SU-DHL-6 (cell line): ENCODE data around the gene ASTN2.

Experiments
- H2AFZ ChIP-seq: fragments of 200-600 bp; sonication (generic); 2 replicates; pipeline ENCODE4 v1.6.1; 2014; ENCODE audit warnings: low read depth, mild to moderate bottlenecking, moderate library complexity, mixed read lengths, antibody characterized with exemption, low read length; ENCODE audit not compliant: severe bottlenecking
- H3F3A ChIP-seq: fragments of 200-600 bp; shearing (Covaris generic); 2 replicates; pipeline ENCODE4 v1.6.0; 2016; ENCODE audit warnings: antibody characterized with exemption, mild to moderate bottlenecking; ENCODE audit not compliant: insufficient read depth
- H3K27ac ChIP-seq: fragments of 200-600 bp; sonication (generic); 2 replicates; pipeline ENCODE4 v1.5.1; 2016; ENCODE audit warnings: low read depth, mild to moderate bottlenecking, low read length, moderate library complexity, mixed read lengths
- H3K27me3 ChIP-seq: fragments of 200-600 bp; sonication (generic), shearing (Covaris generic); 2 replicates; pipeline ENCODE4 v1.6.0; 2014; ENCODE audit warnings: mild to moderate bottlenecking, low read length
- H3K36me3 ChIP-seq: fragments of 200-600 bp; sonication (generic); 2 replicates; pipeline ENCODE4 v1.6.1; 2014; ENCODE audit warnings: mild to moderate bottlenecking, low read length, mixed read lengths
- H3K4me2 ChIP-seq: fragments of 300-600, 200-600 bp; shearing (Covaris generic), sonication (generic); 2 replicates; pipeline ENCODE4 v1.6.0; 2014; ENCODE audit warnings: low read length, low read depth, mild to moderate bottlenecking; ENCODE audit not compliant: poor library complexity, severe bottlenecking
- H3K4me3 ChIP-seq: fragments of 200-600 bp; sonication (generic); 2 replicates; pipeline ENCODE4 v1.5.1; 2014; ENCODE audit warnings: antibody characterized with exemption, low read length, mild to moderate bottlenecking, mixed read lengths; ENCODE audit not compliant: insufficient read depth, poor library complexity, severe bottlenecking
- H3K79me2 ChIP-seq: fragments of 200-600 bp; sonication (generic); 2 replicates; pipeline ENCODE4 v1.6.1; 2014; ENCODE audit warnings: mild to moderate bottlenecking, low read length, moderate library complexity; ENCODE audit not compliant: insufficient read depth
- H3K9ac ChIP-seq: fragments of 200-600 bp; sonication (generic); 2 replicates; pipeline ENCODE4 v1.7.0; 2014; ENCODE audit warnings: mild to moderate bottlenecking, low read length
- H3K9me2 ChIP-seq: fragments of 200-600 bp; sonication (generic); replicated peaks from 2 replicates; pipeline ENCODE4 v1.6.1; 2014; ENCODE audit warnings: low read length; ENCODE audit not compliant: insufficient read depth
- H3K9me3 ChIP-seq: fragments of 200-600 bp; sonication (generic); 2 replicates; pipeline ENCODE4 v1.6.1; 2014; ENCODE audit warnings: low read length, mixed read lengths; ENCODE audit not compliant: insufficient read depth
- H4K20me1 ChIP-seq: fragments of 200-600 bp; sonication (generic); 2 replicates; pipeline ENCODE4 v1.6.1; 2014; ENCODE audit warnings: low read depth, mild to moderate bottlenecking, antibody characterized with exemption, low read length, moderate library complexity, mixed read lengths
- EZH2phosphoT487 ChIP-seq: fragments of 200-600 bp; sonication (generic), shearing (Covaris generic); conservative IDR thresholded peaks from 2 replicates; pipeline ENCODE4 v1.6.1; 2018; ENCODE audit warnings: mild to moderate bottlenecking, antibody characterized with exemption, low read length, moderate library complexity, mixed read lengths
- TF ChIP-seq, protein P1 (sequence below): fragments of 200-600 bp; sonication (generic); IDR thresholded peaks from one replicate; pipeline ENCODE4 v1.5.1; 2017; ENCODE audit warnings: antibody characterized with exemption, mild to moderate bottlenecking, low read length, moderate library complexity; ENCODE audit not compliant: insufficient read depth, poor library complexity, severe bottlenecking

Gene ASTN2

DNA sequence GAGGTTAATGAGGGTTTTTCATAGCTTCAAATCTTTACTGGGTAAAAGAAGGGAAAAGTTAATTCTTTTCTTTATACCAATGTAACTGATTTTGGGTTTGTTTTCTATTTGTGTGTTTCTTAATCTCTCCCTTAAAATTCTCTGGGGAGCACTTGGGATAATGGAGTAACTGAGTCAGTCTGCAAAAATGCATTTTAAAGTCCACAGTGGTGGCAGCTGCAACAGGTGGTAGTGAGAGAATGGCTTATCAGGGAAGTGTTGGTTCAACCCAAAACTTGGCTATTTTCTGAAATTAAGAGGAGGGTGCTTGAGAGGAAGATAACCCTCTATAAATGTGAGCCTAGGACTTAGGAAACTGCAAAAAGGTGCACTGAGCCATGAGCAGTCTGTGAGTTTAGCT is 39.9 kb upstream of the ASTN2 start:
- Histone ChIP-seq H3K4me3 (no peak overlapping the region), H2AFZ (no peak overlapping the region), H3K79me2 (no peaks in the 10 kb centered on the region), H4K20me1 (no peaks in the 10 kb centered on the region), H3K9me3 (no peaks in the 10 kb centered on the region), H3K36me3 (no peaks in the 10 kb centered on the region), H3K27ac (no peak overlapping the region), H3K27me3 (no peaks in the 10 kb centered on the region), H3K4me2 (no peak overlapping the region), H3F3A (no peaks in the 10 kb centered on the region), H3K9me2 (no peaks in the 10 kb centered on the region), H3K9ac (no peak overlapping the region)
- TF ChIP-seq, protein P1, sequence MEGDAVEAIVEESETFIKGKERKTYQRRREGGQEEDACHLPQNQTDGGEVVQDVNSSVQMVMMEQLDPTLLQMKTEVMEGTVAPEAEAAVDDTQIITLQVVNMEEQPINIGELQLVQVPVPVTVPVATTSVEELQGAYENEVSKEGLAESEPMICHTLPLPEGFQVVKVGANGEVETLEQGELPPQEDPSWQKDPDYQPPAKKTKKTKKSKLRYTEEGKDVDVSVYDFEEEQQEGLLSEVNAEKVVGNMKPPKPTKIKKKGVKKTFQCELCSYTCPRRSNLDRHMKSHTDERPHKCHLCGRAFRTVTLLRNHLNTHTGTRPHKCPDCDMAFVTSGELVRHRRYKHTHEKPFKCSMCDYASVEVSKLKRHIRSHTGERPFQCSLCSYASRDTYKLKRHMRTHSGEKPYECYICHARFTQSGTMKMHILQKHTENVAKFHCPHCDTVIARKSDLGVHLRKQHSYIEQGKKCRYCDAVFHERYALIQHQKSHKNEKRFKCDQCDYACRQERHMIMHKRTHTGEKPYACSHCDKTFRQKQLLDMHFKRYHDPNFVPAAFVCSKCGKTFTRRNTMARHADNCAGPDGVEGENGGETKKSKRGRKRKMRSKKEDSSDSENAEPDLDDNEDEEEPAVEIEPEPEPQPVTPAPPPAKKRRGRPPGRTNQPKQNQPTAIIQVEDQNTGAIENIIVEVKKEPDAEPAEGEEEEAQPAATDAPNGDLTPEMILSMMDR: no peak
- TF ChIP-seq EZH2phosphoT487: no peak

- Histone ChIP-seq H3K36me3 (no peaks in the 10 kb centered on the region), H2AFZ (no peak overlapping the region), H3K27me3 (no peaks in the 10 kb centered on the region), H3K9me2 (no peaks in the 10 kb centered on the region), H3K27ac (no peak overlapping the region), H3K79me2 (no peaks in the 10 kb centered on the region), H4K20me1 (no peaks in the 10 kb centered on the region), H3K4me3 (no peak overlapping the region), H3K9me3 (no peaks in the 10 kb centered on the region), H3K4me2 (no peak overlapping the region), H3F3A (no peaks in the 10 kb centered on the region), H3K9ac (no peak overlapping the region)
- no peak for TF ChIP-seq EZH2phosphoT487
- TF ChIP-seq, protein P1: no peak
Measured at GRCh38 chr9:117453737-117454136, 38.9 kb upstream of the ASTN2 start.

- no peaks in the 10 kb centered on the region for H3K9me3 ChIP-seq
- no peak for TF ChIP-seq EZH2phosphoT487
- TF ChIP-seq, protein P1: no peak
- H3K27ac ChIP-seq: no peak overlapping the region
- no peaks in the 10 kb centered on the region for H3K27me3 ChIP-seq
- H3K9me2 ChIP-seq: no peaks in the 10 kb centered on the region
- no peak overlapping the region for H3K4me3 ChIP-seq
- no peak overlapping the region for H3K4me2 ChIP-seq
- no peaks in the 10 kb centered on the region for H4K20me1 ChIP-seq
- no peak overlapping the region for H2AFZ ChIP-seq
- H3F3A ChIP-seq: no peaks in the 10 kb centered on the region
- H3K79me2 ChIP-seq: no peaks in the 10 kb centered on the region
- H3K9ac ChIP-seq: no peak overlapping the region
- no peaks in the 10 kb centered on the region for H3K36me3 ChIP-seq
Measured at GRCh38 chr9:117451311-117451710, 36.5 kb upstream of the ASTN2 start.
